ENCODE data around the gene CD38. TPM values are rescaled to one million over a fixed set of nuclear protein-coding genes. Genes with fewer than 3 reads are reported as not detected.
A peak's percentile ranks its signal among the peaks of the same experiment; 100 is the strongest.

CD38 gene
- total and polyA plus RNA-seq, 2 donors (not counting 1 experiment from before 2014, with no cell fraction given): 0.02 TPM; not detected in 1

GRCh38 chr4:15742637-15743036 is 35.5 kb upstream of the CD38 start:
- H3K79me2 ChIP-seq (ENCODE audit: control insufficient read depth, insufficient read depth, low read length): no peaks in the 10 kb centered on the region

DNA sequence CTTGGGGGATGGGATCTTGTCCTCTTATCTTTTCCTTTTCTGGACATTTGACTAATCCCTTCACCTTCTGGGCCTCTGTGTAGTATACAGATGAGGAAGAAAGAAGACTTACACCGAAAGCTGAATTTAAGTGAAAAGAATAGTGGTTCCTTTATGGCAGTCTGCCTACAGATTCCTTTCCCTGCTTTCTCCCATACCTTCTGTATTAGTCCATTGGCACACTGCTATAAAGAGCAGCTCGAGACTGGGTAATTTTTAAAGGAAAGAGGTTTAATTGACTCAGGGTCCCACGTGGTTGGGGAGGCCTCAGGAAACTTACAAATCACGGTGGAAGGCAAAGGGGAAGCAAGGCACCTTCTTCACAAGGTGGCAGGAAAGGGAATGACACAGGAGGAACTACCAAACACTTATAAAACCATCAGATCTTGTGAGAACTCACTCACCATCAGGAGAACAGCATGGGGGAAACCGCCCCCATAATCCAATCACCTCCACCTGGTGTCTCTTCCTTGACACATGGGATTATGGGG is 34.0 kb upstream of the CD38 start:
- no peaks in the 10 kb centered on the region for H3K27me3 ChIP-seq (ENCODE audit: control insufficient read depth, insufficient read depth, low read length)
- H3K9me3 ChIP-seq (ENCODE audit: control insufficient read depth, insufficient read depth, low read depth, low read length): no peaks in the 10 kb centered on the region
- no peak overlapping the region for H3K27ac ChIP-seq (ENCODE audit: insufficient read depth, low read length)
- H3K79me2 ChIP-seq (ENCODE audit: control insufficient read depth, insufficient read depth, low read length): no peaks in the 10 kb centered on the region
- no peaks in the 10 kb centered on the region for H3K4me1 ChIP-seq (ENCODE audit: control insufficient read depth, extremely low read depth, insufficient read depth, low read length)
- DNase-seq (ENCODE audit: low read depth in 2 of 2): peak in 1 of 2 donors; percentile 78
- no peak overlapping the region for H3K9ac ChIP-seq (ENCODE audit: insufficient read depth, low read length)
- TF ChIP-seq, protein P1, sequence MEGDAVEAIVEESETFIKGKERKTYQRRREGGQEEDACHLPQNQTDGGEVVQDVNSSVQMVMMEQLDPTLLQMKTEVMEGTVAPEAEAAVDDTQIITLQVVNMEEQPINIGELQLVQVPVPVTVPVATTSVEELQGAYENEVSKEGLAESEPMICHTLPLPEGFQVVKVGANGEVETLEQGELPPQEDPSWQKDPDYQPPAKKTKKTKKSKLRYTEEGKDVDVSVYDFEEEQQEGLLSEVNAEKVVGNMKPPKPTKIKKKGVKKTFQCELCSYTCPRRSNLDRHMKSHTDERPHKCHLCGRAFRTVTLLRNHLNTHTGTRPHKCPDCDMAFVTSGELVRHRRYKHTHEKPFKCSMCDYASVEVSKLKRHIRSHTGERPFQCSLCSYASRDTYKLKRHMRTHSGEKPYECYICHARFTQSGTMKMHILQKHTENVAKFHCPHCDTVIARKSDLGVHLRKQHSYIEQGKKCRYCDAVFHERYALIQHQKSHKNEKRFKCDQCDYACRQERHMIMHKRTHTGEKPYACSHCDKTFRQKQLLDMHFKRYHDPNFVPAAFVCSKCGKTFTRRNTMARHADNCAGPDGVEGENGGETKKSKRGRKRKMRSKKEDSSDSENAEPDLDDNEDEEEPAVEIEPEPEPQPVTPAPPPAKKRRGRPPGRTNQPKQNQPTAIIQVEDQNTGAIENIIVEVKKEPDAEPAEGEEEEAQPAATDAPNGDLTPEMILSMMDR (conservative IDR thresholded peaks at IDR 0.05 in 1 of 2, IDR thresholded peaks at IDR 0.05 in 1 of 2; ENCODE audit: low read depth in 1 of 2, low read length in 2 of 2): no peak
- TF ChIP-seq EZH2 (IDR thresholded peaks at IDR 0.05; ENCODE audit: low read length, missing control alignments): no peak
- no peak overlapping the region for H3K4me2 ChIP-seq (ENCODE audit: extremely low read depth, insufficient read depth, low read length)
- no peaks in the 10 kb centered on the region for H3K36me3 ChIP-seq (ENCODE audit: control insufficient read depth, insufficient read depth, low read length)
- no peak overlapping the region for H3K4me3 ChIP-seq (replicated peaks in 1 of 4; ENCODE audit: control extremely low read depth in 1 of 4, insufficient read depth in 1 of 4, low read depth in 3 of 4, low read length in 4 of 4)
- H4K20me1 ChIP-seq (ENCODE audit: control insufficient read depth, extremely low read depth, insufficient read depth, low read length): no peaks in the 10 kb centered on the region
- no peak overlapping the region for H2AFZ ChIP-seq (ENCODE audit: low read length)

More at GRCh38 chr4:15742637-15743036, 35.5 kb upstream of the CD38 start:
- DNase-seq (ENCODE audit: low read depth in 2 of 2): no peak
- Histone ChIP-seq H3K4me3 (replicated peaks in 1 of 4; ENCODE audit: control extremely low read depth in 1 of 4, insufficient read depth in 1 of 4, low read depth in 3 of 4, low read length in 4 of 4) (no peak overlapping the region), H2AFZ (ENCODE audit: low read length) (no peak overlapping the region), H4K20me1 (ENCODE audit: control insufficient read depth, extremely low read depth, insufficient read depth, low read length) (no peaks in the 10 kb centered on the region), H3K36me3 (ENCODE audit: control insufficient read depth, insufficient read depth, low read length) (no peaks in the 10 kb centered on the region), H3K9me3 (ENCODE audit: control insufficient read depth, insufficient read depth, low read depth, low read length) (no peaks in the 10 kb centered on the region), H3K27me3 (ENCODE audit: control insufficient read depth, insufficient read depth, low read length) (no peaks in the 10 kb centered on the region), H3K4me1 (ENCODE audit: control insufficient read depth, extremely low read depth, insufficient read depth, low read length) (no peaks in the 10 kb centered on the region), H3K9ac (ENCODE audit: insufficient read depth, low read length) (no peak overlapping the region), H3K27ac (ENCODE audit: insufficient read depth, low read length) (no peak overlapping the region), H3K4me2 (ENCODE audit: extremely low read depth, insufficient read depth, low read length) (no peak overlapping the region)
- TF ChIP-seq EZH2 (IDR thresholded peaks at IDR 0.05; ENCODE audit: low read length, missing control alignments): no peak

- H2AFZ ChIP-seq (ENCODE audit: low read length): no peak overlapping the region
- H3K27me3 ChIP-seq (ENCODE audit: control insufficient read depth, insufficient read depth, low read length): no peaks in the 10 kb centered on the region
- H4K20me1 ChIP-seq (ENCODE audit: control insufficient read depth, extremely low read depth, insufficient read depth, low read length): no peaks in the 10 kb centered on the region
- H3K79me2 ChIP-seq (ENCODE audit: control insufficient read depth, insufficient read depth, low read length): no peaks in the 10 kb centered on the region
- no peaks in the 10 kb centered on the region for H3K4me1 ChIP-seq (ENCODE audit: control insufficient read depth, extremely low read depth, insufficient read depth, low read length)
- H3K36me3 ChIP-seq (ENCODE audit: control insufficient read depth, insufficient read depth, low read length): no peaks in the 10 kb centered on the region
- H3K4me2 ChIP-seq (ENCODE audit: extremely low read depth, insufficient read depth, low read length): no peak overlapping the region
- H3K4me3 ChIP-seq (replicated peaks in 1 of 4; ENCODE audit: control extremely low read depth in 1 of 4, insufficient read depth in 1 of 4, low read depth in 3 of 4, low read length in 4 of 4): no peak overlapping the region
- H3K9ac ChIP-seq (ENCODE audit: insufficient read depth, low read length): no peak overlapping the region
- TF ChIP-seq EZH2 (IDR thresholded peaks at IDR 0.05; ENCODE audit: low read length, missing control alignments): no peak
- TF ChIP-seq, protein P1 (conservative IDR thresholded peaks at IDR 0.05 in 1 of 2, IDR thresholded peaks at IDR 0.05 in 1 of 2; ENCODE audit: low read depth in 1 of 2, low read length in 2 of 2): no peak
- DNase-seq (ENCODE audit: low read depth in 2 of 2): no peak
- no peak overlapping the region for H3K27ac ChIP-seq (ENCODE audit: insufficient read depth, low read length)
- no peaks in the 10 kb centered on the region for H3K9me3 ChIP-seq (ENCODE audit: control insufficient read depth, insufficient read depth, low read depth, low read length)
These were observed 32.0 kb upstream of the CD38 start for GRCh38 chr4:15746110-15746509.

Data from fibroblast of lung (primary cell).